ENCODE data around the gene PCDHGB1.
"Not testable (repeated sequence)": the region's sequence is repeated elsewhere in the genome, so short reads cannot be mapped to it uniquely, and the experiment has no call there.

The PCDHGB1 gene

GRCh38 chr5:141346017-141346416 is 3.9 kb upstream of the PCDHGB1 start:
- DNase-seq: not testable (repeated sequence)

GRCh38 chr5:141351591-141351990 is 1.7 kb downstream of the PCDHGB1 start:
- DNase-seq: no peak

- no peak for DNase-seq
Observed at GRCh38 chr5:141354900-141355469, 5.1 kb downstream of the PCDHGB1 start, which contains the start of gene PCDHGA4. Gene PCDHGA4 (plus strand): TSS chr5:141355021. CDS start chr5:141355108, 87 bp downstream.

DNA sequence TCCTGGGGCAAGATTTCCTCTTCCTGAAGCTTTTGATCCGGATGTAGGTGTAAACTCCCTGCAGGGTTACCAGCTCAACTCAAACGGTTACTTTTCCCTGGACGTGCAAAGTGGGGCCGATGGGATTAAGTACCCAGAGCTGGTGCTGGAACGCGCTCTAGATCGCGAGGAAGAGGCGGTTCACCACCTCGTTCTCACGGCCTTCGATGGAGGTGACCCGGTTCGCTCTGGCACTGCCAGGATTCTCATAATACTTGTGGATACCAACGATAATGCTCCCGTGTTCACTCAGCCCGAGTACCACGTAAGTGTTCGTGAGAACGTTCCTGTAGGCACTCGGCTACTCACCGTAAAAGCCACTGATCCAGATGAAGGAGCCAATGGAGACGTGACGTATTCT is 5.7 kb downstream of the PCDHGB1 start:
- DNase-seq: no peak

DNA sequence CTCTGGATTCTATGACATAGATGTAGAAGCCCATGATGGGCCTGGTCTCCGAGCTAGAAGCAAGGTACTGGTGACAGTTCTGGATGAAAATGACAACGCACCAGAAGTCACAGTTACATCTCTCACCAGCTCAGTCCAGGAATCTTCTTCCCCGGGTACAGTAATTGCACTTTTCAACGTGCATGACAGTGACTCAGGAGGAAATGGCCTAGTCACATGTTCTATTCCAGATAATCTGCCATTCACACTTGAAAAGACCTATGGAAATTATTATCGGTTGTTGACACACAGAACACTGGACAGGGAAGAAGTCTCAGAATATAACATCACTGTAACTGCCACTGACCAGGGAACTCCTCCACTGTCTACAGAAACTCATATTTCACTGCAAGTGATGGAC is 6.2 kb downstream of the PCDHGB1 start:
- DNase-seq: no peak

GRCh38 chr5:141356950-141357349 is 7.1 kb downstream of the PCDHGB1 start:
- DNase-seq: no peak

- peak; percentile 38 for DNase-seq
Observed at GRCh38 chr5:141359790-141360426, 10.0 kb downstream of the PCDHGB1 start, which contains the start of gene PCDHGB2. Gene PCDHGB2 (plus strand): TSS chr5:141359994. CDS start chr5:141360136, 142 bp downstream.

- DNase-seq: no peak
Observed at GRCh38 chr5:141360685-141361084, 10.8 kb downstream of the PCDHGB1 start.

GRCh38 chr5:141362719-141363118 is 12.8 kb downstream of the PCDHGB1 start:
- no peak for DNase-seq

- no peak for DNase-seq
Observed at GRCh38 chr5:141363952-141364660, 14.2 kb downstream of the PCDHGB1 start, which contains the start of gene PCDHGA5. Gene PCDHGA5 (plus strand): TSS chr5:141364162. CDS start chr5:141364331, 169 bp downstream.

DNA sequence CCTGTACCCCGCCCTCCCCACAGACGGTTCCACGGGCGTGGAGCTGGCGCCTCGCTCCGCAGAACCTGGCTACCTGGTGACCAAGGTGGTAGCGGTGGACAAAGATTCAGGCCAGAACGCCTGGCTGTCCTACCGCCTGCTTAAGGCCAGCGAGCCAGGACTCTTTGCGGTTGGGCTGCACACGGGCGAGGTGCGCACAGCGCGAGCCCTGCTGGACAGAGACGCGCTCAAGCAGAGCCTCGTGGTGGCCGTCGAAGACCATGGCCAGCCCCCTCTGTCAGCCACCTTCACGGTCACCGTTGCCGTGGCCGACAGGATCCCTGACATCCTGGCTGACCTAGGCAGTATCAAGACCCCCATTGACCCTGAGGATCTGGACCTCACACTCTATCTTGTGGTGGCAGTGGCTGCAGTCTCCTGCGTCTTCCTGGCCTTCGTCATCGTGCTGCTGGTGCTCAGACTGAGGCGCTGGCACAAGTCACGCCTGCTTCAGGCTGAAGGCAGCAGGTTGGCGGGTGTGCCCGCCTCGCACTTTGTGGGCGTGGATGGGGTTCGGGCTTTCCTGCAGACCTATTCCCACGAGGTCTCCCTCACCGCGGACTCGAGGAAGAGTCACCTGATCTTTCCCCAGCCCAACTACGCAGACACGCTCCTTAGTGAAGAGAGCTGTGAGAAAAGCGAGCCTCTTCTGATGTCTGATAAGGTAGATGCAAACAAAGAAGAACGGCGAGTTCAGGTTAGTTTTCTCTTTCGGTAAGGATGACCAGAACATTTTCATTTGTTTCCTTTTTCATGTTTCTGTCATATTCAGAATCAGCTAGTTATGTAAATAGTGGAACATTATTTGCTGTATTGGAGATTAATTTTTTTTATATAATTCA is 16.4 kb downstream of the PCDHGB1 start:
- no peak for DNase-seq

- DNase-seq: no peak
Observed at GRCh38 chr5:141369994-141370848, 20.3 kb downstream of the PCDHGB1 start, which contains the start of gene PCDHGB3. Gene PCDHGB3 (plus strand): TSS chr5:141370242. CDS start chr5:141370395, 153 bp downstream.

DNA sequence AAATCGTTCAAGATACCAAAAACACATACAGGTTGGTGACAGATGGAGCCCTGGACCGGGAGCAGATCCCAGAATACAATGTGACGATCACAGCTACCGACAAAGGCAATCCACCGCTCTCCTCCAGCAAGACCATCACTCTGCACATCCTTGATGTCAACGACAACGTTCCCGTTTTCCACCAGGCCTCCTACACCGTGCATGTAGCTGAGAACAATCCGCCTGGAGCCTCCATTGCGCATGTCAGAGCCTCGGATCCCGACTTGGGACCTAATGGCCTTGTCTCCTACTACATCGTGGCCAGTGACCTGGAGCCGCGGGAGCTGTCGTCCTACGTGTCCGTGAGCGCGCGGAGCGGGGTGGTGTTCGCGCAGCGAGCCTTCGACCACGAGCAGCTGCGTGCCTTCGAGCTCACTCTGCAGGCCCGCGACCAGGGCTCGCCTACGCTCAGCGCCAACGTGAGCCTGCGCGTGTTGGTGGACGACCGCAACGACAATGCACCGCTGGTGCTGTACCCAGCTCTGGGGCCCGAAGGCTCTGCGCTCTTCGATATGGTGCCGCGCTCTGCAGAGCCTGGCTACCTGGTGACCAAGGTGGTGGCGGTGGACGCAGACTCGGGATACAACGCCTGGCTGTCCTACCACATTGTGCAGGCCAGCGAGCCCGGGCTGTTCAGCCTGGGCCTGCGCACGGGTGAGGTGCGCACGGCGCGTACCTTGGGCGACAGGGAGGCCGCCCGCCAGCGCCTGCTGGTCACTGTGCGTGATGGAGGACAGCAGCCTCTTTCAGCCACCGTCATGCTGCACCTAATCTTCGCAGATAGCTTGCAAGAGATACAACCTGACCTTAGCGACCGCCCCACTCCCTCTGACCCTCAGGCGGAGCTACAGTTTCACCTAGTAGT is 21.9 kb downstream of the PCDHGB1 start:
- no peak for DNase-seq

- DNase-seq: no peak
Observed at GRCh38 chr5:141373673-141374317, 23.9 kb downstream of the PCDHGB1 start, which contains the start of gene PCDHGA6. Gene PCDHGA6 (plus strand): TSS chr5:141373891. CDS start chr5:141374084, 193 bp downstream.

- no peak for DNase-seq
Observed at GRCh38 chr5:141374627-141375026, 24.7 kb downstream of the PCDHGB1 start.

- DNase-seq: not testable (repeated sequence)
Observed at GRCh38 chr5:141375444-141376155, 25.7 kb downstream of the PCDHGB1 start.

DNA sequence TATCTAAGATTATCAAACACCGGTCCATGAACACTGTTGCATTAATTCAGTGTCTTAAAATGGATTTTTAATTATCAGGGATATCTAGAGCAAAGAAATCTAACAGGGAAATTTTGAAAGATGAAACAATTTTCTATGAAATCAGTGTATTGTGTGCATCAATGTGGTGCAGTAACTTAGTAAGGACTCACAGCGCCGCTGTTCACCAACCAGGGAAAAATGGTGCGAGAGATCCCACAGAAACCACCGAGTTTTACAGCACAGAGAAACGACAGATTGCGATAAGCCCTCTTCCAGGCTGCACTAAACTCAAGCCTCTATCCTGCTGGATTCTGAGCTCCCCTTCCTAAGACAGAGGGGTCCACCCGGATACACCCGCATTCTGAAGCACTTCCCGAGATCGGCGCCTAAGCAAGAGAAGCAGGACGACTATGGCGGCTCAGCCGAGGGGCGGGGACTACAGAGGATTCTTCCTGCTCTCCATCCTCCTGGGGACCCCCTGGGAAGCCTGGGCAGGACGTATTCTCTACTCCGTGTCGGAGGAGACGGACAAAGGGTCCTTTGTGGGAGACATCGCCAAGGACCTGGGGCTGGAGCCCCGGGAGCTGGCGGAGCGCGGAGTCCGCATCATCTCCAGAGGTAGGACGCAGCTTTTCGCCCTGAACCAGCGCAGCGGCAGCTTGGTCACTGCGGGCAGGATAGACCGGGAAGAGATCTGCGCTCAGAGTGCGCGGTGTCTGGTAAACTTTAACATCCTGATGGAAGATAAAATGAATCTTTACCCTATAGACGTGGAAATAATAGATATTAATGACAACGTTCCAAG is 32.8 kb downstream of the PCDHGB1 start, which contains the start of gene PCDHGA7:
PCDHGA7 (plus strand) TSS at position 274 of the 826 bp plus-strand sequence; CDS start at position 432, 158 bp downstream.
- DNase-seq: no peak

DNA sequence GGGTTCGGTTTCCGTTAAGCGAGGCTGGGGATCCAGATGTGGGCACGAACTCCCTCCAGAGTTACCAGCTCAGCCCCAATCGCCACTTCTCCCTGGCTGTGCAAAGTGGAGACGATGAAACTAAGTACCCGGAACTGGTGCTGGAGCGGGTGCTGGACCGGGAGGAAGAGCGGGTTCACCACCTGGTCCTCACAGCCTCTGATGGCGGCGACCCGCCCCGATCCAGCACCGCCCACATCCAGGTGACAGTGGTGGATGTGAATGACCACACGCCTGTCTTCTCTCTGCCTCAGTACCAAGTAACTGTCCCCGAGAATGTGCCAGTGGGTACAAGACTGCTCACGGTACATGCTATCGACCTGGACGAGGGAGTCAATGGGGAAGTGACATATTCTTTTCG is 33.4 kb downstream of the PCDHGB1 start:
- no peak for DNase-seq

Data from COR-L47 (cell line).